AG08395 (cell line): ENCODE data around the gene HPSE2.

Experiments
- DNase-seq: peaks from one replicate; pipeline ENCODE4 v3.0.0; 2012; ENCODE audit warnings: mixed read lengths, low spot score

Gene HPSE2

DNA sequence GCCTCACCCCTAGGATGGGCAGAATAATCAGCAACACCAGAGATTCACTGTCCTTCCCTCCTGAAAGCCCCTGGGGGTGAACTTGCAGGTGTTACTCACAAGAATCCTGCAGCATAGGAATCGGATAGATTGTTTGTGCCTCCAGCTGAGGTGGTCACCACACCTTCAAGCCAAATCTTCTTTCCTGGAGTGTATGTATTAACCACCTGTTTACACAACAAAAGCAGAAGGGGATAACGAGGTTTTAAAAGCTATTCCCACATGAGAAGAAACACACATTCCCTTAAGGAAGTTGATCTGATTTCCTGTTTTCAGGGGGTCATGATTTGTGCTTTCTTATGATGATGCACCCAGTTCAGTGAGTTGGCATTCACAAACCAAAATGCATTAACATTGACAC, 615.1 kb downstream of the HPSE2 start:
- no peak for DNase-seq

DNA sequence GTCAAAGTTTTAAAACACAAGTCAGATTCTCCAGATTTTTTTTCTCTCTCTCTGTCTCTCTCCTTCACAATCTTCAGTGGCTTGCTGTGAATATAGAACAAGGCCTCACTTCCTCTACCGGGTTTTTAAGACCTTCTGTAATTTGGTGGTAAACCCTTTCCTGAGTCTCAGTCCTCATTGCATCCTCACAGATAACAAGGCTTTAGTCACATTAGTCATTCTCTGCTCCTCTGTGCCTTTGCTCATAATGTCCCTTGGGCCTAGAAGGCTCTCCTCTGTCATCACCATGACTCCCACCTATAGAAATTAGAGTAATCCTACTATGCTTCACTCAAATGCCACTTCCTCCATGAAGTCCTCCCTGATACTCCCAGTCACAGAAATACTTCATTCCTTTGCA, 616.2 kb downstream of the HPSE2 start:
- DNase-seq = no peak

DNA sequence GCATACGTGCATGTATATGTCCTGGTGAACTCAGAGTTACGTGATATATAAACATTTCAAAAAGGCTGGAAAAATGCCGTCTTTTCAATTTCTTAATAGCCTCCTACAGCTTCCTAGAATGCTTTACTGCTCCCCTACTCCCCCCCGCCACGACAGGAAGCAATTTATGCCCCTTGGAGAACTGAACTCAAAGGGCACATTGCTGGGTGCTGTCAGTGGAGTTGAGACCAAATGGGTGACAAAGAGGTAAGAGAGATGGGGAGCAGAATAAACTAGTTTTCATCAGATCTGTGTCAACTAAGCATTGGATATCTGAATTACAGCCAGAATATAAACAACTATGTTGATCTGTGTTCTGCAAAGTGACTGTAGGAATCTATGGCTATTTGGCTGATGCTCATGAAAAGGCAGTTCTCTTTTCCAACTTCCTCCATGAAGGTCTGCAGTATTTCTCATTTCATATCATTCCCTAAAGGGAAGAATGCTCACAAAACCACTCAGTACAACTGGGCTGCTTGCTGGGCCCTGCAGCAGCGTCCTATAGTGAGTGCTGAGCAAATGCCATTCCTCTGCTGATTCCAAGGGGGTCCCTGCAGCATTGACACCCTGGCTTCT, 617.6 kb downstream of the HPSE2 start:
- DNase-seq = no peak

DNA sequence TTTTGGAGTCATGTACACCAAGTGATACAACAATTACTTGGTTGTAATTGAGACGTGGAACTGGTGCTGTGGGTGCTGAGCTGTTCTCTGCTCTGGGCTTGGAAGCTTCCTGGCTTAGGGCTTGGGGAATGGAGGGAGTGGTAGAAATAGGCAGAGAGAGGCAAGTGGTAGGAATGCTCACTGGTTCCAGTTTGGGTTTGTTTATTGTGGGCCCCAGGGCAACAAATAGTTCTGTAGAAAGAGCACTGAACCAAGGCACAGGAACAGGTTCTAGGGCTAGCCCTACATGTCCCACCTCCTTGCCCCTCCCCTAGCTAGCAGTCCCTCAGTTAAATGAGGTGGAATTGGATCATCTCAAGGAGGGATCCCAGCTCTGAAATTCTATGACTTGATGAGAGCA, 622.2 kb downstream of the HPSE2 start:
- no peak for DNase-seq

DNA sequence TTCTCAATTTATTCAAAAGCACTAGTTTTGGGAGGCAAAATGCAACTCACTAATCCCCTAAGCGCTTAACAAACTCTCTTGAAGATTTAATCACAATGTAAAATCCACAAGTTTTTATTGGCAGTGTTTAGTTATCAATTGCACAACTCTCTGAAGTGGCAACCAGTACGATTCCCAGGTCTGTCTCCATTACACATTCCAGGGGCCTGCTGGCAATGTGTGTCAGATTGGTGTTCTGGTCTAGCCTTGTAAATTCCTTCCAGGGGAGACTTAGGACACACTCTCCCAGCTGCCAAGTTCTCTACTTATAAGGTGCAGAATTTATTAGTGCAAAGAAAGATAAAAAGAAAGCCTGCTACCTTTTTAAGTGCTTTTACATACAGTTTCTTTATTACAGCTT, 624.2 kb downstream of the HPSE2 start:
- no peak for DNase-seq

DNA sequence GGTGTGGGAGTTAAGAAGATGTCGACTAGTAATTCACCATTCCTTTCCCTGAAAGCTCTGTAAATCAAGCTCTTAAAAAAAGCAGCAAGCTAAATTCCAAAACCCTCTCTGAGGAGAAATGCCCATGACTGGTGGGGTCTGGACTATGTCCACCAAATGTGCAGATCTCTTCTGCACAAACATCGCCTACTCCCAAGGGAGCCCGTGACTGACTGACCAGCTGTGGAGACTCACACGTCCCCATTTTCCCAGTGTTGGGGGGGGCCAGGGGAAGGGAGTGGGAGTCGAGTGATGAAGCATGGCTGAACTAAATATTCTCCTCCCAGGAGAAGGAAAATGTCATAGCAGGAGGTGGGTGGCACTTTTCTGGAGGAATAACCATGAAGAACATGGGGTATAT, 624.8 kb downstream of the HPSE2 start:
- DNase-seq = no peak

DNA sequence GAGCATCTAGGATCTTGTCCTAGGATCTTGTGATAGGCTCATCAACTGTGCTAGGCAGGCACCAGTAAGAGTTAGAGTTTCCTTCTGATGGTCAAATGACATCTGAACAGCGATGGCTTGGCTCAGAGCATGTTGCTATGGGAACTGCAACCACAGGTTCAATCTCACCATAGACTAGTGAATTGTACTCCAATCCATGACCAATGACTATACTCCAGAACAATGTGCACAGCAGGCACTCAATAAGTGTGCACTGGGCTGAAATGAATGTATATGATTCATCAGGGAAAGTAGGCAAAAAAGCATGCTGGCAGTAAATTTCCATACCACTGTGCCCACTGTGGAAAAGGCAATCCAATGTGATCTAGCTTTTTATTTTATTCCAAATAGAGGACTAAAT, 625.4 kb downstream of the HPSE2 start:
- DNase-seq = no peak

DNA sequence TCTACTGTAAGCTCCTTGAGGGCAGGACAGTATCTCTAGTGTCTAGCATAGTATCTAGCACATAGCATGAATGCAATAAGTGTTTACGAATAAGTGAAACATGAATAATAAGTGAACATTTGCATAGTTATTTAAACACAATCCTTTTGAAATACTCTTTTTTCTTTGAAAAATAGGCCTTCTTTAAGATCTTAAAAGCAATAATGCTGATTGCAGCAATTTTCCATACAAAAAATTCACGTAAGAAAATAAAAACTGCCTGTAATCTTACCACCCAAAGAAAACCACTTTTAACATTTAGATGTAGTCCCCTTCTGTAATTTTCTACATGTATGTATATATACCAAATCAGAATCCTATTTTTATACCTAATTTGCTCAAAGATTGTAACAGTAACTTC, 626.4 kb downstream of the HPSE2 start:
- DNase-seq = no peak

DNA sequence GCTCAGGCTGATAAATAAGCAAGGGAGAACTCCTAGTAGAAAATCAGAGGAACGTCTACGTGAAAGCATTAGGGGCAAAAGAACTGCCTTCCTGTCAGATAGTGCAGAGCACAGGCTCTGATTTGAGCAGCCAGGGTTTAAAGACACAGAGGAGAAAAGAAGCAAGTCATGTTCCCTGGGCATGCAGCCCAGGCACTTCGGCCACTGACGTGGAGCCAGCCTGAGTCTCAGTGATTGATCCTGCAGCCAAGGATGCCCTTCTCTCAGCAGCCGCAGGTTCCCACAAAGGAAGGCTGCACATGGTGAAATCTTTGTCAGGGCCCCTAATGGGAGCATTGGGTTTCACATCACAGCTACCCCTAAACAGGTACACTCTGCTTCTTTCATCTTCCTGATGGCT, 627.2 kb downstream of the HPSE2 start:
- DNase-seq = no peak

DNA sequence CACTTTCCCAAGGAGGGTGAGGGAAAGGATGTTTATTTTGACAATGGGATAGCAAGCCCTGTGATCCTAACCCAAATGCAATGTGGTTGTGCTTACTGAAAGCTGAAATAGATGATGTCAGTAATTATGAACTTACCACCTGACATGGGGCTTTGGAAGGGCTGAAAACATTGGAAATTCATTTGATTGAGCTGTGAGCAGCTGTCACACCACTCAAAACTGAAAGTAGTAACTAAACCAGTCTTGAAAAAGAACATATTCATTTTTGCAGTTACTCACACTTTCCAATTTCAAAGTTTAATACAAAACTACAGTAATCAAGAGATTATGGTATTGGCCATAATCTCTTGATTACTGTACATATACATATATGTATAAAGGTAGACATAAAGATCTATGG, 633.4 kb downstream of the HPSE2 start:
- no peak for DNase-seq

DNA sequence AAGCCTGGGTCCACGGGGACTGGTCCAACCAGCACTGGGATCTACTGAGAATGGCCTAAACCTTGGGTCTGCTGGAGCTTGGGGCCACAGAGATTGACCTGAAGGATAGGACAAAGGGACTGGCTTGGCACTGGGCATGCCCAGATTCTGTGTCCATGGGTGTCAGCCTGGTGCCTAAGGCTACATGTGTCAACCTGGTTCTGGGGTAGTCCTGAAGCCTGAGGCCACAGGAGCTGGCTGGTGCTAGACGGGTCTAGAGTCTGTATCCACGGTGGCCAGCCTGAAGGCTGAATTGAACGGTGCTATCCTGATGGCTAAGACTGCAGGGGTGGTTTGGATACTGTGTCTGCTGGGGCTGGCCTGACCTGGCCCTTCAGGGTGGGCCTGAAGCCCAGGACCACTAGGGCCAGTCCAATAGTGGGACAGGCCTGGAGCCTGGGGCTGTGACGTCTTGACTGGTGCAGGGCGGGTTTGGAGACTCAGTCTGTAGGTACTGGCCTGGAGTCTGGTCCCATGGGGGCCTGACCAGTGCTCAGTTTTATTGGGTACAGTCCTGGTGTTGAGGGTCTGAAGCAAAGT, 636.5 kb downstream of the HPSE2 start:
- no peak for DNase-seq

DNA sequence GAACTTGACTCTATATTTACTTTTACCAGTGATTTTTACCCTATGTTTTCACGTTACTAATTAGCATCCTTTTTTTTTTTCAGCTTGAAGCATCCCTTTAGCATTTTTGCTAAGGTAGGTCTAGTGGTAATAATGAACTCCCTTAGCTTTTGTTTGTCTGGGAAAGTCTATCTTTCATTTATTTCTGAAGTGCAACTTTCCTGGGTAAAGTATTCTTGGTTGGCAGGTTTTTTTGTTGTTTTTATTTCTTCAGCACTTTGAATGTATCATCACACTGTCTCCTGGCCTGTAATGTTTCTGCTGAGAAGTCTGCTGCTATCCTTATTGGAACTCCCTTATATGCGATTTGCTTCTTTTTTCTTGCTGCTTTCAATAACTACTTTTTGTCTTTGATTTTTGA, 639.2 kb downstream of the HPSE2 start:
- DNase-seq = no peak

DNA sequence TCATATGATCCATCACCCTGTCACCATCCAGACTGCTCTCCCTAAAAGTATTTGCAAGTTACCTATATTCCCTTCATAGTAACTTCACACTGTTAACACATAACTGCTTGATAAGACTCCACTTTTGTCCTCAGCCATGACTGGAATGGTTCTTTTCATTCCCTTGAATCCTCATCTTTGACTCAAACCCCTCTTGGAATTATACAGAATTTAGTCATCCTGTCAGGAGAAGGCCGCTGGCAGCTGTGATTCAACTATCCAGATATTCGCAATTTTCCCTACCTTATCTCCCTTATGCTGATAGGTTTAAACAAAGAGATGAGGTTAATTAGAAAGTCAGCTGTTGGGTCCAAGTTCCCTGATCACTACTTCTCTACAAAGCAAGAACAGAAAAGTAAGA, 646.0 kb downstream of the HPSE2 start:
- DNase-seq = no peak

DNA sequence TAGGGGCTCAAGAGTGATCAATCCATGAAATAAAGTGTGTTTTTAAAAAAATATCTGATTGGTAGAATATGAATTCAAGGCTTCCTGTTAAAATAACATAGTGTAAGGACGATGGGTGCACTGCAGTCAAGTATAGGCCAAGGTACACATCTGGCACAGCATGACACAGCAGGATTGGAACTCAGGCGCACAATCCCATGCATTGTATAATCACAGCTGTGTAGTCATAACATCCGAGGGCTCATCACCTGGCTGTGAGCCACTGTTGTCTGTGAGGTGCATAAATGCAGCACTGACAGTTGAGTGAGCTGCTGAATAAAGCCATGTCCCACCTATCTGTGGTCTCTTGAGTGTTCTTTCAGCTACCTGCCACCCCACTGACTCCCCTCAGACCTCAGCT, 646.6 kb downstream of the HPSE2 start:
- no peak for DNase-seq

DNA sequence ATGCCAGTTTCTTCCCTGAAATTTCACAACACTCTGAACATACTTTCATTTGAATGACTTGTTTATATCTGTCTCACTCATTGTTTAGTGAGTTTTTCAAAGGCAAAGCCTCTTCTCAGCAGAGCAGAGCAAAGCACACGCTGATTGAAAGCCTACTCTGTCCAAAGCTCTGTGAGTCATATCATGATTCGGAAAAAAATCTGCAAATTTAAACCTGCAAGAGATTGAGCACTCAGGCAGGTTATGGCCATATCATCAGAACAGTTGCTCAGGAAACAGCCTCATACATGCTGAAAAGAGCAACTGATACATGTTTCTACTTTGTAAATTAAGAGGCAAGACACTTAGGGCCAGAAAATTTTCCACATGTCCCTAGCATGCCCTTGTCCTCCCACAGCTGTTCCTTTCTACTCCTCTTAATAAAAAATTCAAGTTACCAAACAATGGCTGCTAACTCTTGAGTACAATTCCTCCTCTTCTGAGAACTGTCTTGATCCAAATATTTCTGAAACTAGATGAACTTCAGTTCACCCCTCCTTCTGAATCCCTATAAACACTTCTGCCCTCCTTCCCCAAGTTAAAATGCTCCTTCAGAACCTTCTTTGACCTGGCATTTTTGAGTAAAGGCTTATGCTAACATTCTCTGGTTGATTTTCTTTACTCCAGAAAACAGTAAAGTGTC, 648.4 kb downstream of the HPSE2 start:
- no peak for DNase-seq

DNA sequence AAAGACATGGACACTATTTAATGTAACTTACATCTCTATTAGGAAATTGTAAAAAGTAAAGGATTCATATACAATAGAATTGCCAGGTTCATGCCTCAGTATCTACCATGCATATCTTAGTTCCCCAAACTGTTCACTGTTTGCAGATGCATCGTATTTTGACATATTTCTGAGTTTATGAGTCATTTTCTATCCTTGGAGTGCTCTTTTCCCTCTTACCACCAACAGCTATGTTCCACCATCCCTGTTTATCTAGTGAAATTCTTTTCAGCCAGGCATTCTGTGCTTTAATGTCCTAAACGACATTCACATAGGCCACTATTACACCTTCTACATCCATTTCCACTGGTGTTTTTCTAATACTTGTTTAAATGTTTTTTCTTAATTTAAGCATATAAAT, 649.6 kb downstream of the HPSE2 start:
- DNase-seq = no peak

DNA sequence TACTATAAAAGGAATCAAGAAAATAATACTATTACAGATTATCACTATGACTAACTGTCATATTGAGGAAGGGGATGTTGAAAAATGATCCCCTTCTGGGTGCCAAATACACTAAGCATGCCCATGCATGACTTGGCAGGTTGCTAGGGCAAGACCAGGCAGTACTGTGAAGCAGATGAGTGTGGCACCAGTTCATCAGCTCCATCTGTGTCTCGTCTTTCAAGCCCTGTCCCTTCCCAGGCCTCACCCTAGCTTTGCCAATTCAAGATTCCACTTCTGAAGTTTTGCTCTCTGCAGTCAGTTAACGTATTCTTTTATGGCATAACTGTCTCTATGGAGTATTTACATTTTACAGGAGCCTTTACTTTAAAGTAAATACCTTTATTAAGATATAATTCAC, 653.3 kb downstream of the HPSE2 start:
- no peak for DNase-seq

DNA sequence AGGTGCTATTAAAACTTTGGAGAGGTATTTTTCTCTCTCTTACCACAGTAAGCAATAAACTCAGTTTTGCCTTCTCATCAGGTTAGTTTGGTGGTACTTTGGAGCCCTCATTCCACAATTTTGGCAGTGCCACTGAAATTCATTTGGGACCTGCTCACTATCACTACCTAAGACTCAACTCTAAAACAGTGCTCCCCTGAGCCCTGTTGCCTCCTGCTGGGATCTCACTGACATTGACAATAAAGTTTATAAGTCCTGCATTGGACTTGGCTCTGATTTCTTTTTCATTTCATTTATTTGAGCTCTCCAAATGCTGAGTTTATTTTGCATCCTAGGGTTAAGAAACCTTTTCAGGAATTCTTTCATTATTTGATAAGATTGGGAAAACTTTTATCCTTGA, 658.1 kb downstream of the HPSE2 start:
- no peak for DNase-seq

DNA sequence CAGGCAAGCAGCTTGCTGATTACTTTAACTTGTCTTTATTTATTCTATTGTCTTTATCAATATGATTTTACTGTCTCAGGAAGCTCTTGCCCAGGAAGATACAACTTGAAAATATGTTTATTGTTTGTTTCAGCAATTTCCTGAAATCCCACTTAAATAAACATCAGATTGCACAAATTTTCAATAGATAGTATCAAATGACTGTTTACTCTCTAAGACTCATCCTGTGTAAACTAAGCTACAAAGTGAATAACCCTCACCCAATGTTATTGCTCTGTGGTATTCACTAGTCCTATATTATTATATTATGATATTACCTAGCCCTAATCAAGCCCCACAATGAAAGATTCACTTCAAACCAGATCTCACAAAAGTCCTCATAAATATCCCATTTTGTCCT, 658.5 kb downstream of the HPSE2 start:
- no peak for DNase-seq

DNA sequence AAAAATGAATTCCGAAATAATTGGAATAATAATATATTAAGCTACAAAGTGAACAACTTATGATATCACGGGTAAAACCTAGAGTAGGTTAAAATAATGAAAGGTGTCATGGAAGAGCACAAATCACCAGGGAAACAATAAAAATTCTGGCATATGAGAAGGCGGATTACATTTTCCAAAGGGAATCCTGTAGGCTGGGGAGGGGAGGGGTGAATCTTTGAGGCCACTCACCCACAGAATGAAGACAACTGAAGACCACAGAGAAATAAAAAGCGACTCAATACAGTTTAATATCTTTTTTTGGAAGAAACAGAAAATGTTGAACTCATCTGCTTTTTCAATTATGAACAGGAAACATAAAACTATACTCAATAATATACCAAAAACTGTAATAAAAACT, 659.6 kb downstream of the HPSE2 start:
- no peak for DNase-seq

DNA sequence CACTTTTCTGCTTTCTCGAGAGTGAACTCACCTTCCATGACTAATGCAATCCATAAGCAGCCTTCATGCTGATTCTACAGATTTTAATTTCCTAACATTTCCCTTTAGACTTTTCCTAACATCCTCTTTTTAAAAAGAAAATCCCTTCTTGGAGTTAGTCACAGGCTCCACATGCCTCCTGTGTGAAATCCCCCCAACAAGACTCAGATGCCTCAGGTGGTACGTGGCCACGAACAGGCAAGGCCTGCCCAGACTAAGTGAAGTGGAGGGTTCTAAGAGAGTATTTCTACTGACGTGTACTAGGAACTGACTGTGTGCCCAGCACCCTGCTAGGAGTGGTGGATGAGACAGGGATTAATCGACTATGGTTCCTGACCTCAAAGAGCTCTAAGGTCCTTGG, 663.1 kb downstream of the HPSE2 start:
- DNase-seq = no peak

DNA sequence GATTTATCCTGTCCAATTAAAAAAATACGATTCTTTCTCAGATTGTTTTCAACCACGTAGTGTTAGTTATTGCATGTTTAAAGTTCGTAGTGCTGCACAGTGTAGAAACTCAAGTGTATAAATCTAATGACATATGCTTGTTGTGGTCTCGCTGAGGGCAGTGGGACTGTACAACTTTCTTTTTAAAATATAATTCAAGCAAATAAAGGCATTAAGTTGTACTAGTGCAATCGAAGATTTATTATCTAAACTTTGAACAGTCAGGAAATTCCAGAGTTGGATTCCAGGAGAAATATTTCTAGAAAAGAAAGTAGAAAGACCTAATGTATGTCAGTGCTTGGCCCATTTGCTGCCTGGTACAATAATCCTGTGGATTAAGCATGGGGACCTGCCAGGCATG, 664.8 kb downstream of the HPSE2 start:
- no peak for DNase-seq

DNA sequence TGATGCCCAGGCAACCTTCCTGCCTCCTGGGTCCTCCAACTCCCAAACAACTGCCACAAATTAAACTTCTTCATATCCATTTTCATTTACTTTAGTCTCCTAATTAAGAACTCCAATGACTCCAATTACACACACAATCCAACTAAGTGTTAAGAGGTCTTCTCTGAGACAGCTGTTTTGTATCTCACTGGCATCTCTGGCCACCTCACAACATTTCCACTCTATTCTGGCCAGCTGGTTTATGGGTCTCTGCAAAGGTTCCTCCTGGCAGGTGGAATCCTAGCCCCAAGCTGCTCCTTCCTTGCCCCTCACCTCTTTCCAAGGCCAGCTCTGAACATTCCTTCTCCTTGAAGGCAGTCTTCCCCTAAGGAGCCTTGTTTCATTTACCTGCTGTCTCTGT, 665.8 kb downstream of the HPSE2 start:
- DNase-seq = no peak

DNA sequence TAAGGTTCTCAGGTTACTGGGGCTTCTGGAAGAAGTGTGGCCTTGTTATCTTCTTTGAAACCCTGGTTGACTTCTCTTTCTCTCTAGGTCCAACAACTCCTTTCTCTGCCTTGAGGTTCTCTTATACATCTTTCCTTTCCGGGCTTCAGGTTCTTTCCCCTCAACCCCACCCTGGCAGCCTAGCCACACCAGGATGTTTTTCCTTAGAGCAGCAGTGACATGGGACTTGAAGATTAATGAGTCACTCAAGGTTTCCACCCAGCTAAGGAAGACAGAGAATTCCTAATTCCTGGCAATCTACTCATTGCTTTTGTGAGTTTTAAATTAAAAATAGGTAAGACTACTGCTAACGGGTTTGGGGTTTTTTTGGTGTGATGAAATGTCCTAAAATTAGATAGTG, 667.1 kb downstream of the HPSE2 start:
- no peak for DNase-seq
